HEK293T (cell line): ENCODE results near the gene ELL.

Experiments
- CTCF ChIA-PET: fragments of 350-600 bp; formaldehyde crosslinking; extraction: SDS; loops from one replicate; lab custom pipeline; 2021; ENCODE audit warnings: antibody characterized with exemption, inconsistent platforms; lab: Yijun Ruan, JAX
- POLR2A ChIA-PET: fragments of 350-600 bp; formaldehyde crosslinking; extraction: SDS; loops from one replicate; lab custom pipeline; 2020; ENCODE audit warnings: antibody characterized with exemption, inconsistent platforms; lab: Yijun Ruan, JAX
- DNase-seq: peaks from one replicate; pipeline ENCODE4 v3.0.0; 2012; ENCODE audit warnings: mixed read lengths; ENCODE audit errors: extremely low spot score
- ARNT ChIP-seq: fragments of 450-650 bp; IDR thresholded peaks from 2 replicates; pipeline ENCODE4 v1.6.1; 2017; ENCODE audit warnings: mild to moderate bottlenecking
- BHLHE40 ChIP-seq: fragments of 450-650 bp; IDR thresholded peaks from 2 replicates; pipeline ENCODE4 v1.6.1; 2016; ENCODE audit warnings: mild to moderate bottlenecking, moderate library complexity, borderline replicate concordance
- CTBP1 ChIP-seq: fragments of 450-650 bp; IDR thresholded peaks from 2 replicates; pipeline ENCODE4 v1.6.1; 2016; ENCODE audit warnings: borderline replicate concordance
- ELF4 ChIP-seq: fragments of 450-650 bp; IDR thresholded peaks from 2 replicates; pipeline ENCODE4 v1.6.1; 2017; ENCODE audit warnings: antibody characterized with exemption
- FOXA1 ChIP-seq: fragments of 450-650 bp; IDR thresholded peaks from 2 replicates; pipeline ENCODE4 v1.6.1; 2016; ENCODE audit warnings: mild to moderate bottlenecking
- FOXK2 ChIP-seq: fragments of 450-650 bp; IDR thresholded peaks from 2 replicates; pipeline ENCODE4 v1.6.1; 2016; ENCODE audit warnings: mild to moderate bottlenecking
- FOXM1 ChIP-seq: fragments of 450-650 bp; IDR thresholded peaks from 2 replicates; pipeline ENCODE4 v1.6.1; 2017; ENCODE audit warnings: mild to moderate bottlenecking, borderline replicate concordance
- HDGF ChIP-seq: fragments of 450-650 bp; IDR thresholded peaks from 2 replicates; pipeline ENCODE4 v1.6.1; 2017; ENCODE audit warnings: antibody characterized with exemption, borderline replicate concordance
- L3MBTL2 ChIP-seq: fragments of 450-650 bp; conservative IDR thresholded peaks from 2 replicates; pipeline ENCODE4 v1.6.1; 2016; ENCODE audit warnings: mild to moderate bottlenecking
- LEF1 ChIP-seq: fragments of 450-650 bp; IDR thresholded peaks from 2 replicates; pipeline ENCODE4 v1.6.1; 2017; ENCODE audit warnings: mild to moderate bottlenecking, borderline replicate concordance
- NFRKB ChIP-seq: fragments of 450-650 bp; IDR thresholded peaks from 2 replicates; pipeline ENCODE4 v1.6.1; 2016; ENCODE audit warnings: mild to moderate bottlenecking, moderate library complexity
- PKNOX1 ChIP-seq: fragments of 450-650 bp; IDR thresholded peaks from 2 replicates; pipeline ENCODE4 v1.6.1; 2016
- SP1 ChIP-seq: fragments of 450-650 bp; IDR thresholded peaks from 2 replicates; pipeline ENCODE4 v1.6.1; 2017
- SUZ12 ChIP-seq: fragments of 450-650 bp; IDR thresholded peaks from 2 replicates; pipeline ENCODE4 v1.6.1; 2016; ENCODE audit warnings: mild to moderate bottlenecking
- TARDBP ChIP-seq: fragments of 450-650 bp; IDR thresholded peaks from 2 replicates; pipeline ENCODE4 v1.6.1; 2016
- ZNF384 ChIP-seq: fragments of 450-650 bp; IDR thresholded peaks from 2 replicates; pipeline ENCODE4 v1.6.1; 2016

ELL gene

DNA sequence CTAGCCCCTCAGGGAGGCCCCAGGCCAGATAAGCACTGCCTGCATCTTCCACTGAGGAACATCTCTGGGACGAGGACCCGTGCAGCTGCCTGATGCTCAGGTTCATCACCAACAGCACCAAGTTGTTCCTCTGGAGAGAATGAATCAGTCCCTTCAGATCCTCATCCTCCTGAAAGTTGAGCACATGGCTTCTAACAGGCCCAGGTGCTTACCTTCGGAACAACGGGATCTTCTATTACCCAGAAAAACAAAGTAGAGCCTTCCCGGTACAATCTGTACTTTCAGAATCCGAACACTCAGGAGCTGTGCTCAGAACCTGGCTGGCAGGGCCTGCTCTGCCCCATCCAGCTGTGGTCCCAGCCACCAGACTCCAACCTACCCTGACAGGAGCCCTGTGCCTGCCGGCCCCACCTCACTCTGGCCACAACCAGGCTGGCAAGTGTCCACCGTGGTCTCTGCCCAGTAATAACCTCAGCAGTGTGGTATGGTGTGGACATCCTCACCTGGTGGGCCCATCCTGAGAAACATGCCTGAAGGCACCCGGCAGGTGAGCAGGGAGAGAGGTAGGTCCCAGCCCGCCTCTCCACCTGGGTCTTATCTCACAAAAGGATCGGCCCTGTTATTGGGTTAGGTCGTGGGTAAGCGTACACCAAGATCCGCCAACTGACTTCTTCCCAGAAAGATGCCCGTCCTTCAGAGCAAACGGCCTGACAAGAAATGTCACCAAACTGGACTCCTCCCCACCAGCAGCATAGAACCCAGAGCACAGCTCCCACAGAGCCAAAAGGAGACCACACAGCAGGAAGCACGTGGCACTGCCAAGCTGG is 34.1 kb downstream of the ELL start:
- CTCF ChIA-PET = interaction anchor here (1.3 to 1.7 kb wide), 4 partner anchors 17 to 27 kb away, joined by 3 to 6 read pairs (median 5); no protein-coding TSS in a partner anchor
- POLR2A ChIA-PET = no interaction called here
- TF ChIP-seq ZNF384 (no peak), BHLHE40 (no peak), ARNT (no peak), FOXK2 (no peak), LEF1 (no peak), TARDBP (no peak), FOXA1 (no peak), NFRKB (no peak), L3MBTL2 (no peak), CTBP1 (no peak), ELF4 (no peak), PKNOX1 (no peak)
- DNase-seq = no peak

- ChIA-PET POLR2A (no interaction called here), CTCF (interaction anchor here (1.5 to 1.8 kb wide), 2 partner anchors 24 to 34 kb away, joined by 5 read pairs; no protein-coding TSS in a partner anchor)
- DNase-seq = no peak
- TF ChIP-seq SUZ12 = no peak
- no peak for TF ChIP-seq ARNT
- TF ChIP-seq PKNOX1 = no peak
These were observed 35.1 kb downstream of the ELL start for GRCh38 chr19:18486746-18487145.

DNA sequence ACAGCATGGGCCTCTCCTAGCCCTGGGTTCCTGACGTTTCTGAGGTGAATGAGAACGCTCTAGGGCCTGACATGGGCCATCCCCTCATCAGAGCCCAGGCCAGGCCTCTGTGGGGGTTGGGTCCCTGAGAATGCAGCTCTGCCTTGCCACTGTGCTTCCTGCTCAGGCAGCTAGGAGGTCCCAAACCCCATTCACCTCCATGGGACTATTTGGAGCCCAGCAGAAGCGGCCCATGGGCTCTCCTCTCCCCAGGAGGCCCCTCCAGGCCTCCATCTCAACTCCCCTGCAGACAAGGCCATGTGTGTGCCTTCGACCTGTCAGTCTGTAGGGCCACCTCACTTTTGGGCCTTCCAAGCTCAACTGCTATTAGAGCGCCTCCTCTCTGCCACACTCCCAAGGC is 36.9 kb downstream of the ELL start:
- no peak for DNase-seq
- ChIA-PET POLR2A (interaction anchor here (1.0 kb wide), 1 partner anchor 103 kb away, joined by 3 read pairs; the partner anchor contains the start of gene REX1BD), CTCF (interaction anchor here (1.8 kb wide), 1 partner anchor 36 kb away, joined by 5 read pairs; no protein-coding TSS in a partner anchor)
- TF ChIP-seq CTBP1 (no peak), FOXA1 (no peak), SP1 (no peak), SUZ12 (no peak), ELF4 (no peak), PKNOX1 (no peak), HDGF (no peak), BHLHE40 (no peak), ZNF384 (no peak), NFRKB (no peak), ARNT (no peak)

- no peak for TF ChIP-seq PKNOX1
- ChIA-PET POLR2A (no interaction called here), CTCF (no interaction called here)
- no peak for DNase-seq
These were observed 38.6 kb downstream of the ELL start for GRCh38 chr19:18483119-18483890.

DNA sequence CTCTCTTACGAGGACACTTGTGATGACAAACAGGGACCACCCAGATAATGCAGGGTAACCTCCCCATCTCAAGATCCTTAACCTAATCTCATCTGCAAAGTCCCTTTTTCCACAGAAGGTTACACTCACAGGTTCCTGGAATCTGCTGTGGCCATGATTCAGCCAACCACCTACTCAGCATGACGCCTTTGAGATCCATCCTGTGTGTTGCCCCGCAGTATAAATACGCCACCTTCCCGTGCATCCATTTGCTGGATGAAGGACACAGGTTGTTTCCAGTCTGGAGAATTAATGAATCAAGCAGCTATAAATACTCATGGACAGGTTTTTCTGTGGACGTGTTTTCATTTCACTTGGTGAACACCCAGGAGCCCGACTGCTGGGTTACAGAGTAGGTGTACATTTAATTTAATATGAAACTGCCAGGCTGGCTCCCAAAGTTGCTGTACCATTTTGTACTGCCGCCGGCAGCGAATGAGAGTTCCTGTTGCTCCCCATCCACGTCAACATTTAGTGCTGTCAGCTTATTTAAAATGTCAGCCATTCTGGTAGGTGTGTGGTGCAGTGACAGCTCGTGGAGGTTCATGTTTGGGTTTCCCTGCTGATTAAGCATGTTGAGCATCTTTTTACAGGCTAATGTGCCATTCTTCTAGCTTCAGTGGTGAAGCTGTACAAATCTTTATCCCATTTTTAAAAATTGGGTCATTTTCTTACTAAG is 40.2 kb downstream of the ELL start:
- TF ChIP-seq ZNF384 = no peak
- no peak for TF ChIP-seq SP1
- no peak for TF ChIP-seq ELF4
- no peak for TF ChIP-seq LEF1
- no peak for TF ChIP-seq FOXM1
- TF ChIP-seq HDGF = no peak
- no peak for TF ChIP-seq PKNOX1
- no peak for TF ChIP-seq NFRKB
- TF ChIP-seq CTBP1 = no peak
- no peak for TF ChIP-seq BHLHE40
- TF ChIP-seq L3MBTL2 = no peak
- no peak for TF ChIP-seq ARNT
- TF ChIP-seq TARDBP = no peak
- no peak for TF ChIP-seq SUZ12
- no peak for TF ChIP-seq FOXK2
- TF ChIP-seq FOXA1 = no peak
- DNase-seq = no peak
- ChIA-PET POLR2A (no interaction called here), CTCF (interaction anchor here (1.3 kb wide), 1 partner anchor 11 kb away, joined by 5 read pairs; no protein-coding TSS in a partner anchor)
